Heart left ventricle (tissue), 13 donors: ENCODE results near the gene WDR83.

Source experiments
- POLR2A ChIP-seq, 2 donors: fragments of 450-650 bp; IDR thresholded peaks; one replicate each; pipeline ENCODE4 v1.6.1; 2017; ENCODE audit warnings: antibody characterized with exemption in 2 of 2, mild to moderate bottlenecking in 2 of 2, moderate library complexity in 2 of 2
- TF ChIP-seq, protein P1 (sequence below), 12 donors: fragments of 200-600 bp; sonication (generic) in 4 of 12; IDR thresholded peaks; one replicate each; pipeline versions ENCODE4 v1.5.0 to v1.8.0; 2018 to 2022; ENCODE audit warnings: antibody characterized with exemption in 12 of 12, mild to moderate bottlenecking in 5 of 12
- donor health status: ischemic (EF 13 %, LVEDD 7.1; RV severe dilation, severe dysfunction).
- donor health status: DM: no; HTN: yes; CAD: no.
- donor health status: DM: no; HTN: no; CAD: no.
- donor health status: ischemic (EF 25% LVEDD 6.9; RV normal size, moderate dysfunction).
- donor health status: ischemic (EF 25% LVEDD 5.7; RV mildly dilated, moderate dysfunction).
- donor health status: ischemic (EF 35%, LVEDD 5.7; RV mildly dilated, moderate dysfunction).
- donor health status: nonischemic (EF 11% LVEDD 7.7; RV severe dilation, severe dysfunction).
- donor health status: DM: yes; HTN: yes; CAD: no.
- donor health status: PGD.
- donor health status: ischemic (EF 29% LVEDD 5.4; RV normal size, mild dysfunction).
- donor health status: nonischemic (EF 23%, LVEDD 6.1; RV moderate dilation, normal function).

GRCh38 chr19:12708641-12709040, 42.0 kb downstream of the WDR83 start:
- TF ChIP-seq, protein P1, sequence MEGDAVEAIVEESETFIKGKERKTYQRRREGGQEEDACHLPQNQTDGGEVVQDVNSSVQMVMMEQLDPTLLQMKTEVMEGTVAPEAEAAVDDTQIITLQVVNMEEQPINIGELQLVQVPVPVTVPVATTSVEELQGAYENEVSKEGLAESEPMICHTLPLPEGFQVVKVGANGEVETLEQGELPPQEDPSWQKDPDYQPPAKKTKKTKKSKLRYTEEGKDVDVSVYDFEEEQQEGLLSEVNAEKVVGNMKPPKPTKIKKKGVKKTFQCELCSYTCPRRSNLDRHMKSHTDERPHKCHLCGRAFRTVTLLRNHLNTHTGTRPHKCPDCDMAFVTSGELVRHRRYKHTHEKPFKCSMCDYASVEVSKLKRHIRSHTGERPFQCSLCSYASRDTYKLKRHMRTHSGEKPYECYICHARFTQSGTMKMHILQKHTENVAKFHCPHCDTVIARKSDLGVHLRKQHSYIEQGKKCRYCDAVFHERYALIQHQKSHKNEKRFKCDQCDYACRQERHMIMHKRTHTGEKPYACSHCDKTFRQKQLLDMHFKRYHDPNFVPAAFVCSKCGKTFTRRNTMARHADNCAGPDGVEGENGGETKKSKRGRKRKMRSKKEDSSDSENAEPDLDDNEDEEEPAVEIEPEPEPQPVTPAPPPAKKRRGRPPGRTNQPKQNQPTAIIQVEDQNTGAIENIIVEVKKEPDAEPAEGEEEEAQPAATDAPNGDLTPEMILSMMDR (IDR thresholded peaks at IDR 0.05), result no peak
- no peak for TF ChIP-seq POLR2A (IDR thresholded peaks at IDR 0.05)
